Naive thymus-derived CD8-positive, alpha-beta T cell (primary cell): ENCODE results near the gene LRP2. TPM values are rescaled to one million over a fixed set of nuclear protein-coding genes. Genes with fewer than 3 reads are reported as not detected.
"Not testable (repeated sequence)": the region's sequence is repeated elsewhere in the genome, so short reads cannot be mapped to it uniquely, and the experiment has no call there.

Source experiments
- ATAC-seq, 2 donors: fragments of 150-1000 bp; cut with Tn5 transposase in 1 of 2; sonication (Bioruptor Pico), chemical (Tn5 transposase) in 1 of 2; 1 replicate in 1 of 2; 2 replicates in 1 of 2; pipeline ENCODE4 v1.10.0; 2021; ENCODE audit warnings: mild to moderate bottlenecking in 2 of 2, moderate library complexity in 2 of 2
- POLR2A ChIA-PET: fragments of 350-600 bp; sonication (Branson Sonifier 250); formaldehyde crosslinking; loops from one replicate; lab custom pipeline; 2021; ENCODE audit warnings: antibody characterized with exemption; lab: Charles Lee
- DNase-seq, 10 donors: peaks; one replicate each; pipeline versions ENCODE4 v3.0.0 to v3.0.0-alpha.2; 2020 to 2022
- H3K27ac Mint-ChIP-seq, 10 donors: one replicate each; pipeline ENCODE4 v1.8.0; 2020 to 2022; ENCODE audit warnings: mild to moderate bottlenecking in 10 of 10, mixed read lengths in 10 of 10, moderate library complexity in 4 of 10, inconsistent platforms in 1 of 10
- H3K27me3 Mint-ChIP-seq, 5 donors: one replicate each; pipeline ENCODE4 v1.8.0; 2021 to 2022; ENCODE audit warnings: mixed read lengths in 5 of 5
- H3K36me3 Mint-ChIP-seq, 3 donors: one replicate each; pipeline ENCODE4 v1.8.0; 2020 to 2022; ENCODE audit warnings: mixed read lengths in 3 of 3, mild to moderate bottlenecking in 2 of 3, inconsistent platforms in 1 of 3
- H3K4me1 Mint-ChIP-seq, 4 donors: one replicate each; pipeline ENCODE4 v1.8.0; 2021 to 2022; ENCODE audit warnings: mixed read lengths in 4 of 4
- H3K4me3 Mint-ChIP-seq, 10 donors: one replicate each; pipeline ENCODE4 v1.8.0; 2020 to 2022; ENCODE audit warnings: mild to moderate bottlenecking in 10 of 10, mixed read lengths in 10 of 10, moderate library complexity in 6 of 10, inconsistent platforms in 1 of 10
- H3K9me3 Mint-ChIP-seq, 9 donors: one replicate each; pipeline ENCODE4 v1.8.0; 2020 to 2022; ENCODE audit warnings: mixed read lengths in 9 of 9, mild to moderate bottlenecking in 3 of 9, inconsistent platforms in 1 of 9, moderate library complexity in 1 of 9
- polyA plus RNA-seq, 3 donors: library from polyadenylated mRNA; unstranded; fragments of 300-500 nt; fragmentation: Illumina TruSeq; gene quantifications; one replicate each; pipeline ENCODE4 v1.2.3, GENCODE V29; 2021
- total RNA-seq, 8 experiments: library from RNA in 2 of 8; stranded (reverse) in 2 of 8; gene quantifications; one replicate each; pipeline ENCODE4 v1.2.3 and lab custom pipeline; 2021 to 2026

LRP2 gene
- total and polyA plus RNA-seq, 5 experiments from 2014 or later: not detected

DNA sequence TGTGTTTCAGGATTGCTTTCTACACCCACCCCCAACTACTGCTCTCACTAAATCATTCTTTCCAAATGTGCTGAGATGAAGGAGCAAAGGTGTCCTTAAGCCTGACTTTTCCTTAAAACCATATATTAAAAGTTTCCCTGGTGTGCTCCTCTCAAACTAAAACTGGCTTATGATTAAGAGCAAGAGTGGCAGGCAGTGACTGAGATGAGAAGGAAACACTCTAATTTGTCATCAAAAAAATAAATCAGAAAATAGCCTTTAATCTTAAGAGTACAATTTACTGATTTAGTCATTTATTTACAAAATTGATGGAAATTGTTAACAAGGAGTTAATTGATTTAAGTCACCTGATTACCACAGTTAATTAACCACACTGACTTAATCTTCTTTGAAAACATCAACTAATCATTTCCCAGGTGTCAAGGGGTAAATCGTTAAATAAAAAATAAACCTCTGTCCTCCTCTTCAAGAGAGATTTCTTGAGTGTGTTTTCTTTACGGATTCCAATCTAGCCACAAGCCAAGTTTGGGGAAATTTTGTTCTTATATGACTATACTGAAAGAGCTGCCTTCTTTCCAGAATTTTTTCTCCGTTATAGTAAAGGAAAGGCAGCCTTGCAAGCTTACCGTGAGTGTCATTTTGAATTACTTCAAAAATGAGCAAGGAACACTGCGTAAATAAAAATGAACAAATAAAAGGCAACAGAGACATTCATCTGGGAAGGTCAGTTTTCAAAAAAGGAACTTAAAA lies 17.4 kb downstream of the LRP2 start:
- Mint-ChIP-seq H3K27ac (peak overlapping the region in 1 of 10 donors; percentile 50), H3K36me3 (no peaks in the 10 kb centered on the region), H3K4me3 (no peak overlapping the region), H3K9me3 (no peaks in the 10 kb centered on the region), H3K27me3 (peaks cover 9 to 27% (median 15%) of the 10 kb centered on the region in 5 donors), H3K4me1 (peaks cover 0 to 2% (median 0%) of the 10 kb centered on the region in 4 donors)
- POLR2A ChIA-PET: no interaction called here
- ATAC-seq (no peak), DNase-seq (no peak)

- DNase-seq: no peak
- Mint-ChIP-seq H3K9me3 (no peaks in the 10 kb centered on the region), H3K4me3 (no peak overlapping the region), H3K27me3 (peaks cover 11 to 34% (median 16%) of the 10 kb centered on the region in 5 donors), H3K4me1 (peaks cover 0 to 2% (median 0%) of the 10 kb centered on the region in 4 donors), H3K36me3 (no peaks in the 10 kb centered on the region), H3K27ac (no peak overlapping the region)
- POLR2A ChIA-PET: no interaction called here
- ATAC-seq: no peak
Measured at GRCh38 chr2:169343202-169343601, 19.1 kb downstream of the LRP2 start.

- POLR2A ChIA-PET: no interaction called here
- ATAC-seq (no peak), DNase-seq (no peak)
- Mint-ChIP-seq H3K27ac (no peak overlapping the region), H3K4me1 (no peaks in the 10 kb centered on the region), H3K4me3 (no peak overlapping the region), H3K27me3 (peaks cover 20 to 47% (median 23%) of the 10 kb centered on the region in 5 donors), H3K36me3 (no peaks in the 10 kb centered on the region), H3K9me3 (no peaks in the 10 kb centered on the region)
Measured at GRCh38 chr2:169339657-169340056, 22.7 kb downstream of the LRP2 start.

DNA sequence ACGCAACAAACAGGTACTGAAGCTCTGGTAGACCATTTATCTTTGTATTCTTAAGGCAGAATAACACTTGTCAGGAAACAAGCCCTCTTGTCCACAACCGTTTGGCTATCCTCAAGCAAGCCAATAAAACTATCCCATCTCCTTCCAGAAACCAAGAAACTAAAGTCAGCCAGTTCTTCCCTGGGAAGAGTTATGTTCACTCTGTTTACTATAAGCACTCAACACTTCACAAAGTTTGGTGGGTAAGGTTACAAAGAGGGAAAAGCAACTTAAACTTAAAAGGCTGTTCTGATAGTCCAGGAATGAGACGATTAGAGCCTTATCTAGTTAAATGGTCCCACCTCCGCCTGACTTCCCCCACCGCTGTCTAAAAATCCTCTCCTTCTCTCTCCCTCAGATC lies 25.6 kb downstream of the LRP2 start:
- POLR2A ChIA-PET: no interaction called here
- Mint-ChIP-seq H3K27me3 (peaks cover 18 to 39% (median 22%) of the 10 kb centered on the region in 5 donors), H3K36me3 (no peaks in the 10 kb centered on the region), H3K27ac (no peak overlapping the region), H3K4me1 (no peaks in the 10 kb centered on the region), H3K9me3 (no peaks in the 10 kb centered on the region), H3K4me3 (no peak overlapping the region)
- DNase-seq: no peak
- no peak for ATAC-seq

DNA sequence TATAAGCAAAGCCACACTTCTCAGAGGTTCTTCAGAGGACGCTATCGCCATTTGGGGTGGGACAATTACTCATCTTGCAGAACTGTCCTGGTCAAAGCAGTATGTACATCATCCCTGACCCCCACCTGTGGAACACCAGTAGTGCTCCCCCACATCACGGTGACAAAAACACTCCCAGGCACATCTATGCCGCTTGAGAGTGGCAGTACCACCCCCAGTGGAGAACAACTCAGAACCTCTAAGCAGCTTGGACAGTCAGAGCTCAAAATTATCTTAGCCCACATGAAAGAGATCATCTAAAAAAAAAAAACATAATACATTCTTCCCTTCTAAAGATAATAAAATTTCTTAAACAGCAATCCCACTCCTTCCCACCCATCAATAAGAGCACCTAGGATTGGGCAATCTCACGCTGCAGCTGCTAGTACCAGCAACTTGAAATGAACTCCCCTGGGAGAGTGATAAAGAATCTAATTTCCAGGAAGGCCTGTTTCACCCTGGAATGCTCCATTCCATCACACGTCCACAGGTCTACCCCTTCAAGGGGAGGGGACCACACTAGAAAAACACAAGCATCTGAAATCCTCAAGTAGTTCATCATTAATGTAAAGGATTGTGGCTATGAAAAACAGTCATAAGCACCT lies 31.7 kb downstream of the LRP2 start:
- H3K27me3 Mint-ChIP-seq: peaks cover 6 to 22% (median 9%) of the 10 kb centered on the region in 5 donors
- ATAC-seq (no peak), DNase-seq (no peak)
- no peak overlapping the region for H3K4me3 Mint-ChIP-seq
- H3K9me3 Mint-ChIP-seq: peaks cover 0 to 2% (median 0%) of the 10 kb centered on the region in 9 donors
- POLR2A ChIA-PET: no interaction called here
- H3K4me1 Mint-ChIP-seq: peaks cover 0 to 2% (median 0%) of the 10 kb centered on the region in 4 donors
- H3K27ac Mint-ChIP-seq: no peak overlapping the region
- no peaks in the 10 kb centered on the region for H3K36me3 Mint-ChIP-seq

DNA sequence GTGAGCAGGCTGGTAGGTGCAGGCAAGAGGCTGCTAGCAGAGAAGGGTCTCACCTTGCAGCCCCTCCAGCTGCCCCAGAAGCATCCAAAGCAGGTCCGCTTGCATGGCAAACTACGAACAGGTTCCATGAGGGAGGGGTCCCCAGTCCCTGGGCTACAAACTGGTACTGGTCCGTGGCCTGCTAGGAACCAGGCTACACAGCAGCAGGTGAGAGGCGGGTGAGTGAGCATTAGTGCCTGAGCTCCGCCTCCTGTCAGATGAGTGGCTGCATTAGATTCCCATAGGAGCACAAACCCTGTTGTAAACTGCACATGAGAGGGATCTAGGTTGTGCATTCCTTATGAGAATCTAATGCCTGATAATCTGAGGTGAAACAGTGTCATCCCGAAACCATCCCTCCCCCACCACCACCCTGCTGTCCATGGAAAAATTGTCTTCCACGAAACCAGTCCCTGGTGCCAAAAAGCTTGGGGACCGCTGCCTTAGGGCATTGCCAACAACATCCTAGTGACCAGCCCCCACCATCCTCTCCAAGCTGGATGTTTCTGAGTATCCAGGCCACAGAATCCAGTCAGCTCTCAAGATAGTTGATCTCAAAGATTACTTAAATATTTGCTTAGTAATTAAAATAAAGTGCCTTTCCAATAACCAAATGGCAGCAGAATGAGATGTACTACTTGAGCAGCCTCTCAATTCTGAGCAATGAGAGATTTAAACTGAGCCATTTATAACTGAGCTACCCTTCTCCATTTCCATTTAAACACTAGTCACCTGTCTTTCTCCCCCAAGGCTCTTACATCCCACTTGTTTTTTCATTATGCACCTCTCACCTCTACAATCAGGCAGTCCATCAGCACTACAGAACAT lies 32.4 kb downstream of the LRP2 start:
- no peak for DNase-seq
- Mint-ChIP-seq H3K27me3 (peaks cover 5 to 22% (median 10%) of the 10 kb centered on the region in 5 donors), H3K27ac (no peak overlapping the region), H3K4me1 (peaks cover 0 to 2% (median 0%) of the 10 kb centered on the region in 4 donors), H3K4me3 (no peak overlapping the region), H3K9me3 (peaks cover 0 to 2% (median 0%) of the 10 kb centered on the region in 9 donors), H3K36me3 (no peaks in the 10 kb centered on the region)
- POLR2A ChIA-PET: no interaction called here
- no peak for ATAC-seq

DNA sequence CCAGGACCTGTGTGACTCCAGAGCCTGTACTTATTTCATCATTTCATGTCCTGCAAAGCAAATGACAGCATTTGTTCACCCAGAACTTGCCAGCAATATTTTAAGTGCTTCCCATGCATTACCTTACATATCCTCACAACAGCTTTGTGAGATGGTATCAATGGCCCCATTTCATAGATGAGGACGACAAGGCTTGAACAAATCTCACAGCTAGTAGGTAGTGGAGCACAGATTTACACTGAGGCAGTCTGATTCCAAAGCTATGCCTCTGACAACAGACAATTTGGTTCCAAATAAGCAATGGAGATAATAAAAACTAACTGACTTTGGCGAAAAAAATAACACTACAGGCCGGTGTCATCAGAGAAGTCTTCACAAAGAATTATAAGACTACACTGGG lies 33.5 kb downstream of the LRP2 start:
- ATAC-seq: no peak
- H3K27ac Mint-ChIP-seq: no peak overlapping the region
- no peak for DNase-seq
- H3K36me3 Mint-ChIP-seq: no peaks in the 10 kb centered on the region
- peaks cover 0 to 2% (median 0%) of the 10 kb centered on the region in 4 donors for H3K4me1 Mint-ChIP-seq
- no peak overlapping the region for H3K4me3 Mint-ChIP-seq
- peaks cover 5 to 22% (median 12%) of the 10 kb centered on the region in 5 donors for H3K27me3 Mint-ChIP-seq
- POLR2A ChIA-PET: no interaction called here
- H3K9me3 Mint-ChIP-seq: peaks cover 0 to 2% (median 0%) of the 10 kb centered on the region in 9 donors

DNA sequence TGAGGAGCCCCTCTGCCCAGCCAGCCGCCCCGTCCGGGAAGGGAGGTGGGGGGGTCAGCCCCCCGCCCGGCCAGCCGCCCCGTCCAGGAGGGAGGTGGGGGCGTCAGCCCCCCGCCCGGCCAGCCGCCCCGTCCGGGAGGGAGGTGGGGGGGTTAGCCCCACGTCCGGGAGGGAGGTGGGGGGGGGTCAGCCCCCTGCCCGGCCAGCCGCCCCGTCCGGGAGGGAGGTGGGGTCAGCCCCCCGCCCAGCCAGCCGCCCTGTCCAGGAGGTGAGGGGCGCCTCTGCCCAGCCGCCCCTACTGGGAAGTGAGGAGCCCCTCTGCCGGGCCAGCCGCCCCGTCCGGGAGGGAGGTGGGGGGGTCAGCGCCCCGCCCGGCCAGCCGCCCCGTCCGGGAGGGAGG lies 34.5 kb downstream of the LRP2 start:
- H3K4me1 Mint-ChIP-seq, DNase-seq, ATAC-seq, H3K27ac Mint-ChIP-seq, H3K36me3 Mint-ChIP-seq, H3K9me3 Mint-ChIP-seq, POLR2A ChIA-PET, H3K4me3 Mint-ChIP-seq: not testable (repeated sequence)
- H3K27me3 Mint-ChIP-seq: peaks cover 5 to 30% (median 12%) of the 10 kb centered on the region in 5 donors

- H3K36me3 Mint-ChIP-seq, H3K9me3 Mint-ChIP-seq, ATAC-seq, H3K4me1 Mint-ChIP-seq, H3K4me3 Mint-ChIP-seq, DNase-seq, POLR2A ChIA-PET, H3K27ac Mint-ChIP-seq: not testable (repeated sequence)
- peaks cover 5 to 20% (median 9%) of the 10 kb centered on the region in 5 donors for H3K27me3 Mint-ChIP-seq
Measured at GRCh38 chr2:169325886-169326285, 36.4 kb downstream of the LRP2 start.

DNA sequence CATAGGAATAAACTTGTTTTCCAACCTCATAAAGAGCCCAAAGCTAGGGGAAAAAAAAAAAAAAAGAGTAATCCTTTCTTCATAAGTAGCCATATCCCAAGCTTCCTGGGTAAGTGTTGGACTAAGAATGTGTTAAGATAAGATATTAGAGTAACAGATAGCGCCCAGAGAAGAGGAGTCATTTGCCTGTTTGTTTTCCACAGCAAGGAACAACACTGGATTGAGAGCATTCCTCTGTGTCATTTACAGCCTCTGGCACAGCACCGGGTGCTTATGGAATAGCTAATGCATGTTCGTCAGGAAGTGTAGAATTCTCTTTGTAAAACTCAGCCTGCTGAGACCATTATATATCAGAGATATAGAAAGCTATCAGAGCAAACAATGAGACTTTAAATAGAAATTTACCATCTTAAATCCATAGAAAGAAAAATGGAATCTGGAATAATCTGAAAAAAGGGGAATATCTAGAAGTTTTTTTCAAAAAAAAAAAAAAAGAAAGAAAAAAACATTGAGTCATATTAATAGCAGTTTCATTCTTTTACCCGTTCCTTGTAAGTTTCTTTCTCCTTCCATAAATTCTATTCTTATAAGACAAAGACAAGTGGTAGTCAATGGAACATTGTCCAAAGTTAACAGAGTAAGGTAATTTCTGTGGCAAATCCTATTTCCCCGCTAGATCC lies 37.6 kb downstream of the LRP2 start:
- Mint-ChIP-seq H3K27me3 (peaks cover 0 to 20% (median 11%) of the 10 kb centered on the region in 5 donors), H3K27ac (no peak overlapping the region), H3K9me3 (no peaks in the 10 kb centered on the region), H3K36me3 (no peaks in the 10 kb centered on the region), H3K4me3 (no peak overlapping the region), H3K4me1 (no peaks in the 10 kb centered on the region)
- DNase-seq (no peak), ATAC-seq (no peak)
- POLR2A ChIA-PET: no interaction called here

- POLR2A ChIA-PET: no interaction called here
- Mint-ChIP-seq H3K4me1 (no peaks in the 10 kb centered on the region), H3K27ac (no peak overlapping the region), H3K36me3 (no peaks in the 10 kb centered on the region), H3K9me3 (no peaks in the 10 kb centered on the region), H3K27me3 (peaks cover 0 to 13% (median 8%) of the 10 kb centered on the region in 5 donors), H3K4me3 (no peak overlapping the region)
- ATAC-seq: no peak
- DNase-seq: no peak
Measured at GRCh38 chr2:169323841-169324240, 38.5 kb downstream of the LRP2 start.

DNA sequence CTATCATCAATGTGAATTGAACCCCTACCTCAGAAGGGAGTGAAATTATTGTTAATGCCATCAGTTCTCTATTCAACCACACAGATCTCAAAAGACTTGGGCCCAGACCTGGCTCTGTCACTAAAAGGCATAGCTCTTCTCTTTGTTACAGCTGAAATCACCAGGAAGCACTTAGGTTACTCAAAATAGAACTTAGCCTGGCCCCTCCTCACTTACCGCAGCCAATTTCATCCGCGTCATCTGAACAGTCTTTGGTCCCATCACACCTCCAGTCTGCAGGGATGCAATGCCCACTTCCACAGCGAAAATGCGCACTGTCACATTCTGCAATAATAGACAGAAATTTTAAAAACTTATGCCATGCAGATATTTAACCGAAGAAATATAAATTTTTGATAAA lies 41.8 kb downstream of the LRP2 start:
- DNase-seq (no peak), ATAC-seq (no peak)
- H3K9me3 Mint-ChIP-seq: no peaks in the 10 kb centered on the region
- POLR2A ChIA-PET: no interaction called here
- no peaks in the 10 kb centered on the region for H3K36me3 Mint-ChIP-seq
- H3K4me1 Mint-ChIP-seq: no peaks in the 10 kb centered on the region
- H3K4me3 Mint-ChIP-seq: no peak overlapping the region
- H3K27ac Mint-ChIP-seq: no peak overlapping the region
- peaks cover 12 to 34% (median 14%) of the 10 kb centered on the region in 5 donors for H3K27me3 Mint-ChIP-seq
